Measurements from ENCODE around the gene TBC1D22B. TPM values are rescaled to one million over a fixed set of nuclear protein-coding genes. Genes with fewer than 3 reads are reported as not detected.

The TBC1D22B gene
- total RNA-seq, 1 experiment from 2014 or later: 12.9 TPM

DNA sequence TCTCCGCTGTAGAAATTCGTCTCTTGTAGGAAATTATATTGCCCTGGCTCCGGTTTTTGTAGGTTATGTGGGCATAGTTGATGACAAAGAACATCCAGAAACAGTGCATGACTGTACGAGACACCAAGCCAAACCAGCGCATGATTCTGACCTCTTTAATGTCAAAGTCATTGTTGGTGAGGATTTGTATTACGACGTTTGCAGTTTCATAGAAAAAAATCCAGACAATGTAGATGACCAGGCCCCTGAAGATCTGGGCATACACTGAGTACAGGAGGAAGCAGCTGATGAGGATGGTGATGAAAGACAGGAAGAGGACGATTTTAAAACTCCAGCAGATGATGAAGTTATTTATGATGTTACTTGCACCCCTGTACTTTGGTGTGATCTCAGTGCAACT is 39.1 kb upstream of the TBC1D22B start:
- Histone ChIP-seq H3K14ac (ENCODE audit: insufficient read depth, low read length) (no peak overlapping the region), H3K4me1 (ENCODE audit: insufficient read depth, low read length) (no peaks in the 10 kb centered on the region), H2BK20ac (ENCODE audit: low read depth, low read length, poor library complexity, severe bottlenecking) (no peak overlapping the region), H2BK12ac (ENCODE audit: insufficient read length, low read depth, low read length) (no peak overlapping the region), H3K23ac (ENCODE audit: insufficient read length, low read depth, low read length) (no peak overlapping the region), H4K5ac (ENCODE audit: insufficient read length, low read depth, low read length) (no peak overlapping the region), H3K56ac (ENCODE audit: insufficient read length, low read depth, low read length) (no peak overlapping the region), H4K91ac (ENCODE audit: insufficient read length, low read depth, low read length) (no peak overlapping the region), H4K20me1 (ENCODE audit: control insufficient read depth, insufficient read depth, insufficient read length) (no peaks in the 10 kb centered on the region), H3K23me2 (ENCODE audit: insufficient read length, low read depth, low read length, poor library complexity, severe bottlenecking) (peaks cover 3% of the 10 kb centered on the region), H3K27me3 (ENCODE audit: insufficient read depth, low read length) (no peaks in the 10 kb centered on the region), H4K8ac (replicated peaks; ENCODE audit: insufficient read length, low read depth, low read length) (no peak overlapping the region), H3K18ac (ENCODE audit: insufficient read length, low read depth, low read length) (no peak overlapping the region), H3T11ph (ENCODE audit: low read length) (no peak overlapping the region), H3K4me2 (ENCODE audit: insufficient read depth, insufficient read length, low read length) (no peak overlapping the region), H3K9ac (ENCODE audit: extremely low read depth, insufficient read length, low read length) (no peak overlapping the region), H2AFZ (ENCODE audit: low read length) (no peak overlapping the region), H2BK120ac (ENCODE audit: low read depth, low read length, poor library complexity, severe bottlenecking) (no peak overlapping the region), H3K79me1 (ENCODE audit: insufficient read depth, low read depth, low read length, poor library complexity, severe bottlenecking) (no peaks in the 10 kb centered on the region), H3K27ac (ENCODE audit: insufficient read length, low read depth, low read length) (no peak overlapping the region), H3K79me2 (ENCODE audit: insufficient read depth, low read length) (no peaks in the 10 kb centered on the region), H3K4ac (ENCODE audit: low read depth, low read length) (no peak overlapping the region), H2BK5ac (ENCODE audit: insufficient read length, low read length) (no peak overlapping the region), H2AK5ac (ENCODE audit: insufficient read length, low read length) (no peak overlapping the region), H2BK15ac (ENCODE audit: low read depth, low read length) (no peak overlapping the region), H3K9me3 (ENCODE audit: control insufficient read depth, low read depth, low read length) (no peaks in the 10 kb centered on the region)
- no peaks in the 10 kb centered on the region for H3K27me3 Mint-ChIP-seq (ENCODE audit: low read depth)
- no CpG with 5 or more reads among the region's 8 CpGs for WGBS (ENCODE audit: extremely low coverage, insufficient read length, low lambda C conversion rate)
- no peak for TF ChIP-seq CTCF (conservative IDR thresholded peaks at IDR 0.05)
- H3K36me3 Mint-ChIP-seq (ENCODE audit: insufficient read depth in 1 of 3, low read depth in 3 of 3): no peaks in the 10 kb centered on the region
- peaks cover 12% of the 10 kb centered on the region in 2 experiments for H3K4me1 Mint-ChIP-seq
- no peak overlapping the region for H3K27ac Mint-ChIP-seq
- no peak for DNase-seq
- H3K4me3 Mint-ChIP-seq: no peak overlapping the region
- no peaks in the 10 kb centered on the region for H3K9me3 Mint-ChIP-seq
